Skin of body (tissue), 2 donors: ENCODE measurements around the gene TGFBR2. TPM values are rescaled to one million over a fixed set of nuclear protein-coding genes. Genes with fewer than 3 reads are reported as not detected.
"Not testable (repeated sequence)": the region's sequence is repeated elsewhere in the genome, so short reads cannot be mapped to it uniquely, and the experiment has no call there.

Experiments used
- DNase-seq: peaks from one replicate; lab custom pipeline; 2025; lab: John Stamatoyannopoulos, UW
- total RNA-seq: library from RNA; depleted of rRNA; stranded (reverse); fragments of >200 nt; gene quantifications from one replicate; pipeline ENCODE4 v1.2.3, GENCODE V29; 2014

Gene TGFBR2
- total RNA-seq, 1 donor from 2014 or later, result 71.5 TPM

DNA sequence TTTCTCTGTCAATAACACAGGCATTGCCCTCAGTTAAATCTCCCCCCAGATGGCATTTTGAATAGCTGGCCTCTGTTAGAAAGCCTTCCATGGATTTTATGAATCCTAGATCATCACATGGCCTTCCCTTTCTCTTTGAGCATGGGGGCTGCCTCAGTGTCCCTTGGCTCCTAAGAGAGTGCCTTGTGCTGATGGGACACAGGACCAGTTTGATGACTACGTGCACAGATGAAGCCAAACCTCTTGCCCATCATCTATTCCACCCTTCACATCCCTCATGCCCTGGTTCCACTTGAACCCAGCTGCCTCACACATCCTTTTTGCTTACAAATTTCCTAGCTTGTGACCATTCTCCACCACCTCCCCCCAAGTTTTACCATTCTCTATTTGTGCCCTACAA is 12.9 kb downstream of the TGFBR2 start:
- DNase-seq, result no peak

DNA sequence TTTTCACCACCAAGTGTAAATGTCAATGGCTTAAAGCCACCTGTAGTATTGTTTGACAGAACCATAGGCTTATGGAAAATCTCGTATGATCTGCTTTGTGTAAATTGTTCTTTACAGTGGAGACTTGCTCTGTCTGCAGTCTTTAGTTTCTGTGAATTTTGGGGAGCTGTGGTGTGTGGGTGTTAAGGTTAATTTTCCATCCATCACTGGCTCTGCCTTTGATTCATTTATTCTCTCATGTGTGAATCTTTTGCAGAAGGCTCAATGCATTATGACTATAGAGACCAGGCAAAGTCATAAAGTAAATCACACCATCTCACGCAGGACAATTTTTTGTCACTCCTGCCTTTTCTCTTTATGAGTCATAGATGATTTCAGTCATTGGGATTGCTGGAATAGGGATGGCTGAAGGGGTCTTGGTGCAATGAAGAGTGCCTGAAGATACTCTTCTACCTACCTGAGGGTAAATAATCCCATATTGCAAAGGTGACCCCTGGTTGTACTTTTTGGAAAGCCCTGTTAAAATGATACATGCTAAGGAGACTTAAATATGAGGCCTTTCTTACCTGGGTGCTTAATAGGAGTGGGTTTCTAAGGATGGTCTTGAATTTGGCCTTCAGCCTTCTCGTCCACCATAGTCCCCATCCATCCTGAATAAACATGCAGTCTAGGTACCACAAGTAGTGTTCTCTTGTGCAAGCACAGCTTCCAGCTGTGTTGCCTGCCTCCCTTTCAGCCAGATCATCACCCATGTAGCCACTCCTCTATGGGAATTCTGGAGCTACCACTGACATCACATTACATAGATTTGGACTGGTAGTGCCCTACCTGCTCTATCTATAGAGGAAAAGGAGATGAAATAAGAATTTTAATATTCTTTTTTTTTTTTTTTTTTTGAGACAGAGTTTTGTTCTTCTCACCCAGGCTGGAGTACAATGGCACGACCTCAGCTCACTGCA is 14.3 kb downstream of the TGFBR2 start:
- DNase-seq, result no peak

DNA sequence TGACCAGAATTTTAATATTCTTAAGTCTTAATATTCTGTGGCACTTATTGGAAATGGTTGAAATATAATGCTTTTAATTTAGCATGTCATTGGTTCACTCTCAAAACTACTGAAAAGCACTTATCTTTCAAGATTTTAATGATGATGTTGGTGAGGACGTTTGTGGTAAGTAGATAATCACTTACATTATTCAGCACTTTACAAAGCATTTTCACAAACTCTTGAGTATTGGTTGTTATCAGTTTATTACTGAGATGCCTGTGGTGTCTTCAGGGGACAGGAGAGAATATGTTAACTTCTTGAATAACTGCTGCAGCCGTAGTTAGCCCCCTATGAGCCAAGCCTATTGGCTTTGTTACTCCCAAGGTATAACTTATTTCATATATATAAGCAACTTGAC is 15.2 kb downstream of the TGFBR2 start:
- no peak for DNase-seq

DNA sequence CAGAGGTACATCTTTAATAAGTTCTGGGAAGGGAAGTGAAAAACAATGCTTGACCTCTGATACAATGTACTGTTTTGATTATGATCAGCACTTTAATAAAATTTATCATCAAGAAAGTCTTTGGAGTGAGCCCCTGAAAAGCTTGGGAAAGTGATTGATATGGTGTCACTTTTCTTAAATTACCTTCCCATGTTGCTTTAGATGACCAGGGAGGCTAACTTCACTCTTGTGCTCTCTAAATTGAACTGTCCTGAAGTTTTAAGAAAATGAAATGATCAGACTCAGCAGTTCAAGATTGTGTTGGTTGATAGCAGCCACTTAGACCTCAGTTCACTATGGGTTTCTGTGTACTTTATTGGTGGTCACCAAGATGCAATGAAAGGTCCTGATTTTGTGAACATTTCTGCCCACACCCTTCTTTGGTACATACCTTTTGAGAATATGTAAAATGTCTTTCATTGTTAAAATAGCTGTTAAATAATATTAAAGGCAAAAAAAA is 15.7 kb downstream of the TGFBR2 start:
- DNase-seq, result no peak

DNA sequence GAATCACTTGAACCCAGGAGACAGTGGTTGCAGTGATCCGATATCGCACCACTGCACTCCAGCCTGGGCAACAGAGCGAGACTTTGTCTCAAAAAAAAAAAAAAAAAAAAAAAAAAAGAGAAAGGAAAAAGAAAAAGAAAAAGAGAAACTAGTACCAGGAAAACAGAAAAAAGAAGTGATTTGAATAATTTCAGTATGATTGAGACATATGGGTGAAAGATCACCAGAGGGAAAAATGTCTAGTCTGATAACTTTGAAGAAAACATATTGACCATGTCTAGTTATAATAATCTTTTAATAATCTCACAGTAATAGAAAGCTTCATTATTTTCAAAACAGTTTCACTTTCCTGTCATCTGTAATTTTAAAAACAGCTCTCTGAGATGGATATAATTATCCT is 16.4 kb downstream of the TGFBR2 start:
- DNase-seq, result no peak

DNA sequence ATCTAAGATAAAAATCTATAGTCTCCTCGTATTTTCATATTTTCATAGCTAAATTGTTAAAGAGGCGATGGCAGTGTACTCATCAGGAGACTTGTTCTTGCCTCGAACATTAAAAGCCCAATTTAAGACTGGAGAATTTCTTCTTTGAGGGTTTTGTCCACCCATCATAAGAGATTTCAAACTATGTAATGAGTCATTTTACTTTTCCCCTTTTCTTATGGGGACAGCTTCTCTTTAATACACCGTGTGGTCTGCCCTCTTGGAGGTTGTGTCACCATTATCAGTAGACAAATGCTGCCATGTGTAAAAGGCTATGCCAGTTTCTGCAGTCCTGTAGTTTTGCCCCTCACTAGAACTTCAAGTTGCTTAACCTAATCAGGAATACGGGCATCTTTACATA is 16.9 kb downstream of the TGFBR2 start:
- no peak for DNase-seq

DNA sequence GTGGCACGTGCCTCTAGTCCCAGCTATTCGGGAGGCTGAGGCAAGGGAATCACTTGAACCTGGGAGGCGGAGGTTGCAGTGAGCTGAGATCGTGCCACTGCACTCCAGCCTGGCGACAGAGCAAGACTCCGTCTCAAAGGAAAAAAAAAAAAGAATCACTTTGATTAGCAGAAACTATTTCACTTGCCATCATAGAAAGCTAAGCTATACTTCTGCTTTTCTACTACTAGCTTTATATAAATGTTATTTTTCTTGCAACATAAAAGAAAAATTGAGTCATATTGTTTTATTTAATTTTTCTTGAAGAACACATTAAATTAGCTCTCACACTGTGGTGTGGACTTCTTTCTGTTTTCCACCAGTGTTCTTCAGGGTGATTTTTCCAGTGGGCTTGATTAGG is 18.1 kb downstream of the TGFBR2 start:
- DNase-seq, result not testable (repeated sequence)

DNA sequence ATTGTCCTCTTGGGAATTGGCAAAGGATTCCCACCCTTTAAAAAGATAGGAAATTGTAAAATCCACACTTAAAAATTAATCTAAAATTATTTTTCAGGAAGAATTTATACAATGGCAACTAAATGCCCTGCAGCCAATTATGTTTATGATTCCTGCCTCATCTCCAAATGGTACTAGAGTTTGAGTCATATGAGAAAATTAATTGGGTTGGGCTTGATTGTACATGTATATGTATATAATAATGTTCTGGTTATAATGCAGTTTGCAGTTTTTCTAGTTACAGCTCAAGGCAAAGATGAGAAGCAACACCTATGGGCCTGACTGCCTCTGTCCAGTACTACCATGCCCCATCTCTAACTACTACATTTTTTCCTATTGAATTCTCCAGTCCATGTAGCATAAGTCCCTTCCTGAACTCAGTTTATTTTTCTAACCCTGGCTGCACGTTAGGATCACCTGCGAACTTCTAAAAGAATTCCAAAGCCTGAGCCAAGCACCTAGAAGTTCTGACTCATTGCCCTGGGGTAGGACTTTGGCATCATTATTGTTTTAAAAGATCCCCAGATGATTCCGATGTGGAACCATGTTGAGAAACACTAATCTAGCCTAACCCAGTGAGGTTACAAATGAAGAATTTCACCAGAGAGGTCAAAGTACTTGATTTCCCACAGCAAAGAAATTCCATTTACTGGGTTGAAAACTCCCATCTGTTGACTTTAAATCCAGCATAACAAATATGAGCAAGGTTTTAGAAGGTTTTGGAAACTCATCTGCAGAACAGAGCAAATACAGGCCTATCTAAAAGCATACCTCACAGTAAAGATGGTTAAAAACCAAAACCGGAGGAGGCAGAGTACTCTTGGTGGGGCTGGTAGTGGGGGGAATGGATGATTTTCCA is 19.4 kb downstream of the TGFBR2 start:
- no peak for DNase-seq

DNA sequence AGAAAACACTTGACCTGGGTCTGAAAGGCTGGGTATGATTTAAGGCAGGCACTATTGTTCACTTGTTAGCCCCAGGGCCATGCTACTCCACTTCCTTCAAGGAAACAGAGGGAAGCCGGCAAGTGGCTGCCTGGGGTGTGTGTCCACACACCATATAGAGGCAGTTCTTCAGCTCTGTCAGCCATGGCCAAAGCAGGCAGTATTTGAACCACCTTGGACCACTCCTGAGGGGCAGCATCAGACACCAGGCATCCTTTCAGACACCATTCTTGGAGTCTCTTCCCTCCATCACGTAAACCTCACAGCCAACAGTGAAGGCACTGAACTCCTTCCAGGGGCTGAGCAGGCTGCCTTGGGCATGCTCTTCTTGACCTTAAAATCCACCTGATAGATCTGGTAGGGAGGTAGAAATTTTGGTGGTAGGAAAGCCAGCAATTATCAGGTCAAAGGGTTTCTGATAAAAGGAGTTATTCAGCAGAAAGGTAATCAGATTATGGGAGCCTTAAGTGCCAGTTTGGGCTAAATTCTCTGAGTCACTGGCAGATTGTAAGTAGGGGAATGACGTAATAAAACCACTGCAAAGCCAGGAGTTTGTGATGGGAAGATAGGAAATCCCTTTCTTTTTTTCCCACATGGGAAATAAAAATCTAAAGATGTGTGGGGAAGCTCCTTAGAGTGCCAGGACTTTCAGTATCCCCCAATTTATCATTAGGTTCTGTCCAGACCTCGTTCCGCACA is 20.2 kb downstream of the TGFBR2 start:
- no peak for DNase-seq

DNA sequence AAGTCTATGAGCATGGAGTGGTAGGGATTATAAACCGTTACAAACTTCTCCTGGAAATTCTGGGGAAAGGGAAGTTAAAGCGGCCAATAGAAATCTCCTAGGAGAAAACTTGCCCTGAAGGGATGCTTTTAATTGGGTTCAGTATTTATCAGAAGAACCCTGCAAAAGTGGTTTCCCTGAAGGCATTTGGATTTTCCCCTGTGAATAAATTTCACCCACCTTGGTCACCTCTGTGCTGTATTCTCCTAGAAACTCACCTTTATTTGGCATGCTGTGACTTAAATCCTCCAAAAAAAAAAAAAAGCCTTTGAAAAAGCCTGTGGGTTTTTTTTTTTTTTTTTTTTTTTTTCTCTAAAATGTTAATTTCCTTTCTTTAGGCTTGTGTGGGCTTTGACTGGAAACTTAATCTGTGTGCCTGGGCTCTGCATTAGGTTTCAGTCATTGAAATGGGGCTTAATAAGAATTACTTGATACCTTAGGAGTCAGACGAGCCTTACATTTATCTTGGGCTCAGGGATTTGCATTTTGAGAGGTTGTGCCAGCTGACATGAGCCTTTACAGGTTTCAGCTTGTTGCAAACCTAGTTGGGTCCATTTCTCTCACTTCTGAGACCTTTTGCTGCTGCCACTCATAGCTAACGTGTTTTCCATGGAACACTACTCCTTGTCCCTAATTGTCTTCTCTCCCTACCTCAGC is 22.0 kb downstream of the TGFBR2 start:
- DNase-seq, result no peak

DNA sequence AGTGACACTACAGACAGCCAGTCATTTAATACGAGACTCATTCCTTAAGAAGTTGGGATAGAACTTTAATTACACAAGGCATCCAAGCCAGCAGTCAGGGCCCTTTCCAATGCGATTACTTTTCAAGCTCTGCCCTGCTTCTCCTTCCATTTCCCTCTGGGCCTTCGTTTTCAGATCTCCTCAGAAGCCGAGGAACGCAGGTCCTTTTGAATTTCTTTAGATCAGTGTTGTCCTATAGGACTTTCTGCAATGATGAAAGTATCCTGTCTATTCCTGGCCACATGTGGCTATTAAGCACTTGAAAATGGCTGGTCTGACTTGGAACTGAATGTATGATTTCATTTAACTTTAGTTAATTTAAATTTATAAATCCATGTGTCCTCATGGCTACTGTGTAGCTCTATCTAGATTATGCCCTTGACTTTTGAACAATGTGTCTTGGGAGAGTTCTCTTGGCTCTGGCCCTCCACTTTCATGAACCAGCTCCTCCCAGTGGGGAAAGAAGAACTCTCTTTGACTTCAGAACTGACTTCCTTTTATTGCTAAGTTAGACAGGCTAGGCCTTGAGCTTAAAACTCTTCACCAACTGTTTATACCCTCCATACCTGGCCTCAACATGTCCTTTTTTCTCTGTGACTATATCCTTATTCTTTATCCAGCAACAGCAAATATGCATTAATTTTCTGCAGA is 22.6 kb downstream of the TGFBR2 start:
- no peak for DNase-seq

DNA sequence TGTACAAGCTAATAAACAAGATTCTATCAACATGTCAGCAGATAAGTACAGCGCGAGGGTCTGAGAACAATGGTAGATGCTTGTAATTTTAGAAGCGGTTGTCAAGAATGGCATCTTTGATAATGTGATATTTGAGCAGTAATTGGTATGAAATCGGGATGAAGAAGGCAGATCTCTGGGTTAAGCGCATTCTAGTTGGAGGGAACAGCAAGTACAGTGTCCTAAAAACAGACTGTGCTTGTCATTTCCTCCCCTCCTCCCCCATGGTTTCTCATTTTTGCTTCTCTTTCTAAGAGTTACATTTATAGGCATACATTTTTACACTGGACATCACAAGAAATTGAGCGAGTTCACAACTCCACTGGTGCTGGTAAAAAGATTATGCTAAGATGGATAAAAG is 23.3 kb downstream of the TGFBR2 start:
- DNase-seq, result no peak

DNA sequence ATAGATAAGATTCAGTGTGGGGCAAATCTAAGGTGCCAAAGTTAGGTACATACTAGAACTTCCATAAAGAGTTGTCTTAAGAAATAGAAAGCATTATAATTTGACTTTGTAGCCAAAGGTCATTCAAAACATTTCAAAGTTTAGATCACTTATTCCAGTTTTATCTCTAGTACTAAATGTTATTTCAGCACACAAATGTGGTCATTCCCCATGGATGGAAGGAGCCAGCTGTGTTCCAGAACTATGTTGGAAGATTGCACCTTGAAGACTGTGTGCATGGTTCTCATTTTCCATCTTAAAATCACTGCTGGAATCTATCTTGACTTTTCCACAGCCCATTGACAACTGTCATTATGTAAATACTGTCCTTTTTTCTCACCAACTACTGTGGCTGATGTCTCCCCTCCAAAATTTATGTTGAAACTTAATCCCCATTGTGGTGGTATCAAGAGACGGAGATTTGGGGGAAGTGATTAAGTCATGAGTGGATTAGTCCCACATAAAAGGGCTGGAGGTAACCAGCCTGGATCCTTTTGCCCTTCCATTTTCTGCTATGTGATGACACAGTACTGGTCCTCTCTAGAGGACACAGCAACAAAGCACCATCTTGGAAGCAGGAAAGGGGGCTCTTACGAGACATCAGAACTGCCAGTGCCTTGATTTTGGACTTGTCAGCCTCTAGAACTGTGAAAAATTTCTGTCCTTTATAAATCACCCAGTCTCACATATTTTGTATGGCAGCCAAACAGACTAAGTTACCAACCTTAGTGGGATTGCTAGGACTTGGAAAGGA is 24.0 kb downstream of the TGFBR2 start:
- DNase-seq, result no peak

DNA sequence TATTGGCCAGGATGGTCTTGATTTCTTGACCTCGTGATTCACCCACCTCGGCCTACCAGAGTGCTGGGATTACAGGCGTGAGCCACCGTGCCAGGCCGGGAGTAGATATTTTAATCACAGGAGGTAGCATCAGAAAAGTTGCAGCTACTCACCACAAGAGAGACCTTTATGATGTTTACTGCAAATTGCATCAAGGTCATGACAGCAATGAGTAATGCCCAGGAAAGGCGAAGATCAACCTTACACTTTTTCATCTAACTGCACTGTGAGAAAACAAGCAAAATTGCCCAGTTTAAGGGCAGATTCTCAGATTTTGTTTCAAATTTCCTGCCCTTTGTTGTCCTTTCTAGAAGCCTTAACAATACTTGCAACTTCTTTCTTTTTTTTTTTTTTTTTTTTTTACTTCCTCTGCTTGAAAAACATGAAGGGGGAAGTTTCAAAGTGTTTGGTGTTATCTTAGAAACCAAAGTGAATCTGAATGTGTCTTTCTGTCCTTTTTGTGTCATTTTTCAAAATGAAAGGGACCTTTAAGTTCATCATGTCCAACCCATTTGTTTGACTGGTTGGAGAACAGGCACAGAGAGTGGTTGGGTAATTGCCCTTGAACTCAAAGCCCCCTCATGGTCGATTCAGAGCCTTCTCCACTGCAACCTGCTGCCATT is 25.0 kb downstream of the TGFBR2 start:
- no peak for DNase-seq

DNA sequence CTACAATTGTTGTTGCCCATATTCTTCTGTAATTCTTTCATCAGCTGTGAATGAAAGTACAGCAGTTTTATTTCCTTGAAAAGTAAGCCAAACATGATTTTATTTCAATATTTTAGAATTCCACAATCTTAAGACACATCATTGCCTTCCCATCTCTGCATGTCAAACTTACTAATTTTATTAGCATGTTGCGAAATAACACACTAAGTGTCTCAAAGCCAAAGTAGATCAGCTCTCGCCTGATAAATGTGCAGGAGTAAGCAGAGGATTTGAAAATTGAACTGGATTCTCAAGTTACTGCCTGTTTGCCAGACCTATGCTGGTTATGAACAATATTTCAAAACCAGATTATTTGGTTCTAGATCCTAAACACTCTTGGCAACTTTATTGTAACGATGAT is 25.7 kb downstream of the TGFBR2 start:
- DNase-seq, result peak; percentile 22

DNA sequence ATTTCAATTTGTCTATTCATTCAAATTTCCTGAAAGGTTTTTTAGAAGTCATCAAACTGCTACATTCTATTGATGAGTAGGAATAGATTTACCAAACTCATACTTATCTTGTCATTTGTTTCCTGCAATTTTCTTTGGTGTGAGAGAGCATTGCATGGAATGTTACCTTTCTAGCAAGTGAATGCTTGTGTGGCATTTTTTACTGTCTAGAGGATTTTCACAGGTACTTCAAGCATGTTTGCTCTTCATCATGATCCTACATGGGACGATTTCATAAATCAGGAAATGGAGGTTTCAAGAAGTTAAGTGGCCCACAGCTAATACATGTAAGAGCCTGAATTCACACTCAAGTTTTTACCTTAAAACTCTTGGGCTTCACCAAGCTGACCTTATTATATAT is 26.1 kb downstream of the TGFBR2 start:
- DNase-seq, result no peak

DNA sequence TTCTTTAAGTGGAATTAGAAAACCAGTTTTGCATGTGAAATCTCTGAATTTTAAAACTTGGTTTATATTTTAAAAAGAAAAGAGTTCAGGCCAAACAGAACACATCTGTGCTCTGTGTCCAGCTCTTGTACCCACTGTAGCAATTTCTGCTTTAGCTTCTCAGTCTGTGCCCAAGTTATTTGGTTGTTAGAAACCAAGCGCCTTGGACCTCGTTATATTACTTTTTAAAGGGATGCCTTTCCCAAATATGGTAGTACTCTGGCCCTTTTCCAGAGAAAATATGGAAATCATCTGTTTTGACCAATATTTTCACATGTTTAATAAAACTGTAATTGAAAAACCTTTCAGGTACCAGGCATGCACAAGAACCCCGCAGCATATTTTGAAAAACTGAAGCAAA is 27.3 kb downstream of the TGFBR2 start:
- DNase-seq, result no peak

DNA sequence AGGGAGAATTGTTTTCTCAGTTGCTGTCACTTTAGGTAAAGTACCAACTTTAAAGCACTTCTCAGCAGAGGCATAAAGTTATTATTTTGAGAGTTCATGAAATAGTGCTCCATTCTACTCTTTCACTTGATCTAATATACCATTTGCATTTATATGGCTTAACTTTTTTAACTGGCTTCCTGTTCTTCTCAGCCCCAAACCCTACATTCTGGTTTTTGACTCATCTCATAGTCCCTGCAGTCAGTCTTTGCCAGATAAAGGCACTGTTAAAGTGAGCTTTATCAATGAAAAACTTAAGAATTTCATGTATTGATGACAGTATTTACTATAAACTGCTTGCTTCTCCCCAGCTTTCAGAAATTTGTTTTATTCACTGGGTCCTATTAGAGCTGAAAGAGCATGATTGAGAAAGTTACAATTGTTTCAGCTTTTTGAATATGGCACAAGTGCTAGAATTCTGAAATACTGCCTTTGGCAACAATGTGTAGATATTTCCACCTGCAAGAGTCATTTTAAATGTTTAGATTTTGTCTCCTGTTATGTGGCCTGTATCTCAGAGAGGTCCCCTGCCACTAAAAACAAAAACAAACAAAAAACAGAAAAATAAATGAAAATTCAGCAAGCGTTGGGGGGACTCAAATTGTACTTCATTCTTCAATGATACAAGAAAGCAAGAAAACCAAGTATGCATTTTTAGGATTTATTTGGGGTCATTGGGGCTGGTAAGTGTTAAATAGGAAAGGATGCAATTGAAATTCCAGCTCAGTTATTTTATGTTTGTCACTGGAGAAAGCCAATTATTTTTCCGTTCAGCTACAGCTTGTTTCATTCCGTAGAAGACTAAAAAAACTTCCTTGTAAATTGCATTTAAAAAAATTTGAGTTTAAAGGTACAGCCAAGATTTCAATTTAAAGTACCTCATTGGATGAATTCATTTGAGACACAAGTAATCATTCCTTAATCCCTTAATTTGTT is 28.6 kb downstream of the TGFBR2 start:
- no peak for DNase-seq
